K562 (cell line): Measurements from ENCODE around the gene GPR42. TPM values are rescaled to one million over a fixed set of nuclear protein-coding genes. Genes with fewer than 3 reads are reported as not detected.

Experiments
- ATAC-seq: fragments of 200-7000 bp; cut with Tn5 transposase; 3 replicates; pipeline ENCODE4 v1.9.1; 2020; ENCODE audit warnings: moderate library complexity
- BruUV-seq: library from RNA; stranded (reverse); fragments of 400-500 nt; replicated peaks from 2 replicates; lab custom pipeline; 2021; lab: Mats Ljungman, UMichigan
- CTCF ChIA-PET: fragments of 300-600 bp; formaldehyde crosslinking; extraction: SDS; loops from one replicate; lab custom pipeline; 2021; ENCODE audit warnings: low intra/inter-chr PET ratio; lab: Yijun Ruan, JAX
- POLR2A ChIA-PET: fragments of 300-600, 350-650 bp; sonication (Branson Sonifier 250); formaldehyde crosslinking; extraction: SDS; loops from one replicate; lab custom pipeline; 2021; ENCODE audit warnings: antibody characterized with exemption, inconsistent platforms; lab: Yijun Ruan, JAX
- DNase-seq, 4 experiments: peaks; one replicate each; pipeline versions ENCODE4 v3.0.0 to v3.0.0-alpha.2; 2011 to 2018; ENCODE audit warnings: low spot score in 3 of 4, mixed read lengths in 3 of 4; ENCODE audit errors: extremely low read depth in 1 of 4
- FAIRE-seq: peaks from 2 replicates; lab custom pipeline; 2011; peaks lifted over from hg19 to GRCh38; lab: Jason Lieb, UNC
- H2AFZ ChIP-seq: 2 replicates; pipeline ENCODE4 v1.6.0; 2011; ENCODE audit warnings: low read depth, low read length, control low read depth, inconsistent platforms
- H3K27ac ChIP-seq: fragments of 200-600 bp; 3 replicates; pipeline ENCODE4 v1.8.0; 2011; ENCODE audit warnings: low read depth, mild to moderate bottlenecking, control low read depth, inconsistent platforms, low read length, moderate library complexity, mixed read lengths; ENCODE audit errors: extremely low read depth
- H3K27me3 ChIP-seq, 2 experiments: fragments of 300-600 bp in 1 of 2; 2 replicates in 1 of 2; 3 replicates in 1 of 2; pipeline versions ENCODE4 v1.6.0 to v1.8.0; 2011; ENCODE audit warnings: inconsistent platforms in 2 of 2, low read length in 2 of 2, mild to moderate bottlenecking in 1 of 2, mixed read lengths in 1 of 2, moderate library complexity in 1 of 2; ENCODE audit not compliant: control insufficient read depth in 2 of 2, insufficient read depth in 2 of 2
- H3K36me3 ChIP-seq: fragments of 300-600 bp; 3 replicates; pipeline ENCODE4 v1.8.0; 2011; ENCODE audit warnings: mild to moderate bottlenecking, low read length, inconsistent platforms; ENCODE audit not compliant: control insufficient read depth, insufficient read depth
- H3K4me1 ChIP-seq, 2 experiments: fragments of 200-600 bp in 1 of 2; replicated peaks in 1 of 2; 2 replicates in 1 of 2; 3 replicates in 1 of 2; pipeline versions ENCODE4 v1.5.1 to v1.8.0; 2011; ENCODE audit warnings: inconsistent platforms in 2 of 2, low read length in 2 of 2, mild to moderate bottlenecking in 1 of 2, mixed read lengths in 1 of 2, moderate library complexity in 1 of 2; ENCODE audit not compliant: control insufficient read depth in 2 of 2, insufficient read depth in 2 of 2
- H3K4me2 ChIP-seq: 2 replicates; pipeline ENCODE4 v1.6.1; 2011; ENCODE audit warnings: low read length, control low read depth, inconsistent platforms, mixed read lengths; ENCODE audit not compliant: insufficient read depth
- H3K4me3 ChIP-seq: fragments of 200-600 bp; sonication (generic), shearing (Covaris generic); 2 replicates; pipeline ENCODE4 v1.5.1; 2016; ENCODE audit warnings: control low read depth, inconsistent platforms
- H3K79me2 ChIP-seq: fragments of 200-600 bp; 3 replicates; pipeline ENCODE4 v1.8.0; 2011; ENCODE audit warnings: low read length, inconsistent platforms; ENCODE audit not compliant: control insufficient read depth, insufficient read depth
- H3K9ac ChIP-seq, 2 experiments: 2 replicates each; pipeline versions ENCODE4 v1.6.0 to v1.6.1; 2011; ENCODE audit warnings: low read depth in 2 of 2, low read length in 2 of 2, control low read depth in 1 of 2, inconsistent platforms in 1 of 2, mild to moderate bottlenecking in 1 of 2, mixed read lengths in 1 of 2; ENCODE audit not compliant: insufficient read depth in 1 of 2
- H3K9me1 ChIP-seq: one replicate; pipeline ENCODE4 v1.6.0; 2011; ENCODE audit warnings: inconsistent platforms, mild to moderate bottlenecking, low read length, moderate library complexity; ENCODE audit not compliant: control insufficient read depth, insufficient read depth
- H3K9me3 ChIP-seq: replicated peaks from 2 replicates; pipeline ENCODE4 v1.5.1; 2011; ENCODE audit warnings: low read depth, low read length, inconsistent platforms; ENCODE audit not compliant: control insufficient read depth, insufficient read depth
- H4K20me1 ChIP-seq: replicated peaks from 2 replicates; pipeline ENCODE4 v1.6.1; 2011; ENCODE audit warnings: low read length, inconsistent platforms, mixed read lengths; ENCODE audit not compliant: control insufficient read depth, insufficient read depth
- ASH1L ChIP-seq: fragments of 450-650 bp; IDR thresholded peaks from 2 replicates; pipeline ENCODE4 v1.6.1; 2018; ENCODE audit warnings: borderline replicate concordance, mild to moderate bottlenecking, low read depth; ENCODE audit not compliant: partially characterized antibody
- CBFA2T2 ChIP-seq: fragments of 450-650 bp; conservative IDR thresholded peaks from 2 replicates; pipeline ENCODE4 v1.6.1; 2017; ENCODE audit warnings: mild to moderate bottlenecking
- CXXC5 ChIP-seq: fragments of 250-450 bp; sonication (Bioruptor Pico); IDR thresholded peaks from 2 replicates; pipeline ENCODE4 v1.8.0; 2022; ENCODE audit warnings: inconsistent platforms, mild to moderate bottlenecking, moderate library complexity
- FOXJ3 ChIP-seq: sonication (generic); formaldehyde crosslinking; IDR thresholded peaks from 2 replicates; pipeline ENCODE4 v1.4.0; 2020; ENCODE audit warnings: mild to moderate bottlenecking, missing genetic modification reagents
- HNRNPL ChIP-seq: fragments of 200-400 bp; formaldehyde crosslinking; IDR thresholded peaks from 2 replicates; pipeline ENCODE4 v1.6.1; 2017; ENCODE audit warnings: low read depth, mild to moderate bottlenecking, low read length
- LARP7 ChIP-seq: fragments of 450-650 bp; IDR thresholded peaks from 2 replicates; pipeline ENCODE4 v1.6.1; 2016
- MCM7 ChIP-seq, 2 experiments: fragments of 450-650 bp; IDR thresholded peaks; 2 replicates each; pipeline ENCODE4 v1.6.1; 2016 to 2018
- MTA2 ChIP-seq: fragments of 450-650 bp; IDR thresholded peaks from 2 replicates; pipeline ENCODE4 v1.6.1; 2016; ENCODE audit warnings: low read depth
- MYC ChIP-seq, 2 experiments: fragments of 250-450 bp in 1 of 2; sonication (Bioruptor Pico) in 1 of 2; IDR thresholded peaks; 2 replicates each; pipeline versions ENCODE4 v1.5.1 to v1.6.1; 2012 to 2021; ENCODE audit warnings: low read depth in 2 of 2, borderline replicate concordance in 1 of 2, improper control_type of control experiment in 1 of 2, low read length in 1 of 2, mild to moderate bottlenecking in 1 of 2, moderate library complexity in 1 of 2
- NCOA2 ChIP-seq, 2 experiments: fragments of 450-650 bp; IDR thresholded peaks; 2 replicates each; pipeline ENCODE4 v1.6.1; 2018; ENCODE audit warnings: mild to moderate bottlenecking in 2 of 2, moderate library complexity in 1 of 2; ENCODE audit not compliant: partially characterized antibody in 2 of 2
- NFIC ChIP-seq: fragments of 450-650 bp; IDR thresholded peaks from 2 replicates; pipeline ENCODE4 v1.6.1; 2017; ENCODE audit warnings: mild to moderate bottlenecking, inconsistent platforms
- NRF1 ChIP-seq, 2 experiments: fragments of 450-650 bp; IDR thresholded peaks in 1 of 2; conservative IDR thresholded peaks in 1 of 2; 2 replicates each; pipeline ENCODE4 v1.6.1; 2014; ENCODE audit warnings: mild to moderate bottlenecking in 2 of 2
- RBM25 ChIP-seq: fragments of 200-400 bp; formaldehyde crosslinking; IDR thresholded peaks from 2 replicates; pipeline ENCODE4 v1.6.1; 2018; ENCODE audit warnings: low read length, low read depth, moderate library complexity; ENCODE audit not compliant: severe bottlenecking
- STAG1 ChIP-seq: sonication (generic); formaldehyde crosslinking; IDR thresholded peaks from 2 replicates; pipeline ENCODE4 v1.5.0; 2020; ENCODE audit warnings: missing genetic modification reagents, borderline replicate concordance
- THAP7 ChIP-seq: fragments of 250-450 bp; sonication (Bioruptor Pico); IDR thresholded peaks from 2 replicates; pipeline ENCODE4 v1.5.0; 2021
- ZKSCAN1 ChIP-seq: fragments of 150-350 bp; IDR thresholded peaks from 2 replicates; pipeline ENCODE4 v1.6.1; 2016; ENCODE audit warnings: low read depth, low read length
- ZKSCAN8 ChIP-seq: fragments of 200-800 bp; sonication (Bioruptor generic); IDR thresholded peaks from 2 replicates; pipeline ENCODE4 v1.6.1; 2016; ENCODE audit warnings: missing genetic modification characterization, missing compliant biosample characterization
- ZNF316 ChIP-seq: fragments of 450-650 bp; IDR thresholded peaks from 2 replicates; pipeline ENCODE4 v1.6.1; 2016
- WGBS: fragments of 100-300 bp; shearing (Covaris generic); methylation state at CpG from one replicate; pipeline ENCODE4 v1.1.6; 2016; ENCODE audit warnings: low coverage, mixed read lengths; ENCODE audit not compliant: insufficient coverage; ENCODE audit errors: missing lambda C conversion rate; 5-methylcytosine and 5-hydroxymethylcytosine counted together
- in situ Hi-C: fragments of 300-500 bp; cut with MboI; formaldehyde crosslinking; loops from 4 replicates; pipeline ENCODE4 v1.15.0; 2018; ENCODE audit warnings: inconsistent platforms, mixed read lengths
- intact Hi-C: fragments of 100-400 bp; cut with micrococcal nuclease; formaldehyde crosslinking; loops from 2 replicates; pipeline ENCODE4 v1.14.2; 2022
- polyA plus RNA-seq, 8 experiments: library from polyadenylated mRNA; depleted of rRNA in 4 of 8; stranded (reverse) in 5 of 8; unstranded in 3 of 8; fragments of >200 nt; fragmentation: Nextera tagmentation in 2 of 8; fragmentation: Illumina TruSeq in 1 of 8; extraction: Ambion mirVana in 2 of 8; extraction: Trizol in 1 of 8; gene quantifications; 2 replicates each; pipeline versions ENCODE4 v1.2.1 to v1.2.3, GENCODE V29; 2011 to 2014; ENCODE audit warnings: inconsistent platforms in 1 of 8, missing spikeins in 1 of 8
- total RNA-seq, 7 experiments: library from RNA; depleted of rRNA in 6 of 7; stranded (reverse); fragments of >200 nt in 6 of 7; fragmentation: Illumina TruSeq in 2 of 7; extraction: Trizol in 2 of 7; gene quantifications; 2 replicates each; pipeline versions ENCODE4 v1.2.1 to v1.2.3, GENCODE V29; 2011 to 2021; ENCODE audit warnings: low replicate concordance in 1 of 7
- TF ChIP-seq, protein P1 (sequence below), 2 experiments: IDR thresholded peaks; 2 replicates each; pipeline ENCODE4 v1.6.1; 2012; ENCODE audit warnings: improper control_type of control experiment in 2 of 2, low read depth in 2 of 2, low read length in 2 of 2, borderline replicate concordance in 1 of 2

The GPR42 gene
- total and polyA plus RNA-seq, 9 of the 15 experiments (the other 6 are each of a cell fraction or from before 2014, with no cell fraction given): not detected

DNA sequence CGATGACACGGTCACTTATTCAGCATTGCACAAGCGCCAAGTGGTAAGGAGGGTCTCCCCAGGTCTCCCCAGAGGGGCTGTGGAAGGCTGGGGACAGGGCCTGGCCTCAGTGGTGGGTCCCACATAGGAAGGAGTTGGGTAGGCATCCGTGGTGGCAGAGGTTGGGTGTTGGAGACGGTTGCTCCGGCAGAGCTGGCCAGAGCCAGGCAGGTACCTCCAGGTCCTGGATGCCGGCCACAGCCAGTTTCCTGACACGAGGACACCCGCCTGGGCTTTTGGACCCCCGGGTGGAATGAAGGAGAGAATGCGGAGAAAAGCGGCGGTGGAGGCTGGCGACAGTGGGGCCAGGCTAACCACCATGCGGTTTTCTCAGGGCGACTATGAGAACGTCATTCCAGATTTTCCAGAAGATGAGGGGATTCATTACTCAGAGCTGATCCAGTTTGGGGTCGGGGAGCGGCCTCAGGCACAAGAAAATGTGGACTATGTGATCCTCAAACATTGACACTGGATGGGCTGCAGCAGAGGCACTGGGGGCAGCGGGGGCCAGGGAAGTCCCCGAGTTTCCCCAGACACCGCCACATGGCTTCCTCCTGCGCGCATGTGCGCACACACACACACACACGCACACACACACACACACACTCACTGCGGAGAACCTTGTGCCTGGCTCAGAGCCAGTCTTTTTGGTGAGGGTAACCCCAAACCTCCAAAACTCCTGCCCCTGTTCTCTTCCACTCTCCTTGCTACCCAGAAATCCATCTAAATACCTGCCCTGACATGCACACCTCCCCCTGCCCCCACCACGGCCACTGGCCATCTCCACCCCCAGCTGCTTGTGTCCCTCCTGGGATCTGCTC lies 24.4 kb upstream of the GPR42 start:
- no peak overlapping the region; the same call in 1 of the 2 replicates for H2AFZ ChIP-seq
- DNase-seq (peak in 3 of 4 experiments; percentile 12 to 26 (median 22)), FAIRE-seq (no peak), ATAC-seq (no peak)
- H3K79me2 ChIP-seq: no peaks in the 10 kb centered on the region
- 0 out of 5 replicates have a peak, but pooled peaks cover 0 to 3% of the 10 kb centered on the region in 2 experiments for H3K27me3 ChIP-seq
- H3K4me3 ChIP-seq: no peak overlapping the region
- no peaks in the 10 kb centered on the region for H4K20me1 ChIP-seq
- H3K27ac ChIP-seq: no peak overlapping the region
- WGBS: 27% methylated on average over 18 of the region's 28 CpGs
- peaks cover 7 to 32% of the 10 kb centered on the region in 2 experiments; a peak in 3 of 5 replicates for H3K4me1 ChIP-seq
- intact Hi-C loops: no loop called here
- no peaks in the 10 kb centered on the region for H3K9me1 ChIP-seq
- 0 out of 4 replicates have a peak overlapping the region, but pooled peaks of 1 of the 2 experiments have one; percentile 27 for H3K9ac ChIP-seq
- BruUV-seq: no TSS peak
- H3K36me3 ChIP-seq: no peaks in the 10 kb centered on the region
- CTCF ChIA-PET: no interaction called here
- no peaks in the 10 kb centered on the region for H3K9me3 ChIP-seq
- POLR2A ChIA-PET: no interaction called here
- in situ Hi-C loops: no loop called here
- no peak overlapping the region for H3K4me2 ChIP-seq
- no peak for TF ChIP-seq ZKSCAN1
- TF ChIP-seq MYC (IDR thresholded peaks at IDR 0.05; ENCODE audit: low read depth, low read length): peak; percentile 33; the same call in 1 of the 2 replicates
- TF ChIP-seq MYC (CRISPR knock-in tag; IDR thresholded peaks at IDR 0.05; ENCODE audit: borderline replicate concordance, low read depth): no peak
- TF ChIP-seq, protein P1, sequence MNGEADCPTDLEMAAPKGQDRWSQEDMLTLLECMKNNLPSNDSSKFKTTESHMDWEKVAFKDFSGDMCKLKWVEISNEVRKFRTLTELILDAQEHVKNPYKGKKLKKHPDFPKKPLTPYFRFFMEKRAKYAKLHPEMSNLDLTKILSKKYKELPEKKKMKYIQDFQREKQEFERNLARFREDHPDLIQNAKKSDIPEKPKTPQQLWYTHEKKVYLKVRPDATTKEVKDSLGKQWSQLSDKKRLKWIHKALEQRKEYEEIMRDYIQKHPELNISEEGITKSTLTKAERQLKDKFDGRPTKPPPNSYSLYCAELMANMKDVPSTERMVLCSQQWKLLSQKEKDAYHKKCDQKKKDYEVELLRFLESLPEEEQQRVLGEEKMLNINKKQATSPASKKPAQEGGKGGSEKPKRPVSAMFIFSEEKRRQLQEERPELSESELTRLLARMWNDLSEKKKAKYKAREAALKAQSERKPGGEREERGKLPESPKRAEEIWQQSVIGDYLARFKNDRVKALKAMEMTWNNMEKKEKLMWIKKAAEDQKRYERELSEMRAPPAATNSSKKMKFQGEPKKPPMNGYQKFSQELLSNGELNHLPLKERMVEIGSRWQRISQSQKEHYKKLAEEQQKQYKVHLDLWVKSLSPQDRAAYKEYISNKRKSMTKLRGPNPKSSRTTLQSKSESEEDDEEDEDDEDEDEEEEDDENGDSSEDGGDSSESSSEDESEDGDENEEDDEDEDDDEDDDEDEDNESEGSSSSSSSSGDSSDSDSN (IDR thresholded peaks at IDR 0.05; ENCODE audit: borderline replicate concordance in 1 of 2, low read depth in 2 of 2, low read length in 2 of 2): no peak
- TF ChIP-seq HNRNPL: no peak
- TF ChIP-seq CXXC5 (CRISPR knock-in tag): peak; percentile 17; the same call in 1 of the 2 replicates
- TF ChIP-seq ZNF316: 0 out of 2 replicates have a peak, but pooled peaks have one; percentile 4
- no peak for TF ChIP-seq FOXJ3 (CRISPR knock-in tag)
- no peak for TF ChIP-seq THAP7 (CRISPR knock-in tag)
- no peak for TF ChIP-seq LARP7
- peak; percentile 91 for TF ChIP-seq NFIC
- TF ChIP-seq NCOA2 (IDR thresholded peaks at IDR 0.05; ENCODE audit: partially characterized antibody in 2 of 2): no peak
- no peak for TF ChIP-seq ZKSCAN8
- TF ChIP-seq NRF1 (conservative IDR thresholded peaks at IDR 0.05 in 1 of 2, IDR thresholded peaks at IDR 0.05 in 1 of 2): peak; percentile 52 to 67
- TF ChIP-seq MCM7 (IDR thresholded peaks at IDR 0.05): no peak
- TF ChIP-seq MTA2: no peak
- TF ChIP-seq ASH1L: no peak
- no peak for TF ChIP-seq RBM25
- TF ChIP-seq CBFA2T2: no peak
- TF ChIP-seq STAG1: no peak
